PC-9 (cell line): ENCODE results near the gene MSN.

ENCODE experiments used
- EZH2 ChIP-seq: fragments of 200-600 bp; sonication (generic); IDR thresholded peaks from 2 replicates; pipeline ENCODE4 v1.8.0; 2017; ENCODE audit warnings: antibody characterized with exemption, low read depth
- TF ChIP-seq, protein P1 (sequence below): fragments of 200-600 bp; sonication (generic); conservative IDR thresholded peaks from 2 replicates; pipeline ENCODE4 v1.6.1; 2017; ENCODE audit warnings: mixed run types, antibody characterized with exemption, mild to moderate bottlenecking, moderate library complexity

GRCh38 chrX:65673857-65674203 lies 6.4 kb downstream of the MSN start:
- TF ChIP-seq, protein P1, sequence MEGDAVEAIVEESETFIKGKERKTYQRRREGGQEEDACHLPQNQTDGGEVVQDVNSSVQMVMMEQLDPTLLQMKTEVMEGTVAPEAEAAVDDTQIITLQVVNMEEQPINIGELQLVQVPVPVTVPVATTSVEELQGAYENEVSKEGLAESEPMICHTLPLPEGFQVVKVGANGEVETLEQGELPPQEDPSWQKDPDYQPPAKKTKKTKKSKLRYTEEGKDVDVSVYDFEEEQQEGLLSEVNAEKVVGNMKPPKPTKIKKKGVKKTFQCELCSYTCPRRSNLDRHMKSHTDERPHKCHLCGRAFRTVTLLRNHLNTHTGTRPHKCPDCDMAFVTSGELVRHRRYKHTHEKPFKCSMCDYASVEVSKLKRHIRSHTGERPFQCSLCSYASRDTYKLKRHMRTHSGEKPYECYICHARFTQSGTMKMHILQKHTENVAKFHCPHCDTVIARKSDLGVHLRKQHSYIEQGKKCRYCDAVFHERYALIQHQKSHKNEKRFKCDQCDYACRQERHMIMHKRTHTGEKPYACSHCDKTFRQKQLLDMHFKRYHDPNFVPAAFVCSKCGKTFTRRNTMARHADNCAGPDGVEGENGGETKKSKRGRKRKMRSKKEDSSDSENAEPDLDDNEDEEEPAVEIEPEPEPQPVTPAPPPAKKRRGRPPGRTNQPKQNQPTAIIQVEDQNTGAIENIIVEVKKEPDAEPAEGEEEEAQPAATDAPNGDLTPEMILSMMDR = no peak
- no peak for TF ChIP-seq EZH2
